K562 (cell line): ENCODE data around the gene SRRT. TPM values are rescaled to one million over a fixed set of nuclear protein-coding genes. Genes with fewer than 3 reads are reported as not detected.

Experiments
- CHD2 ChIP-seq: IDR thresholded peaks from 2 replicates; pipeline ENCODE4 v1.6.1; 2011; ENCODE audit warnings: low read depth, low read length
- CREB1 ChIP-seq, 2 experiments: sonication (generic) in 1 of 2; formaldehyde crosslinking in 1 of 2; IDR thresholded peaks; 2 replicates each; pipeline versions ENCODE4 v1.6.1 to v1.8.0; 2012 to 2022; ENCODE audit warnings: inconsistent platforms in 1 of 2, mild to moderate bottlenecking in 1 of 2, missing genetic modification reagents in 1 of 2, moderate library complexity in 1 of 2
- DLX4 ChIP-seq: fragments of 250-450 bp; sonication (Bioruptor Pico); IDR thresholded peaks from 2 replicates; pipeline ENCODE4 v1.6.1; 2021; ENCODE audit warnings: mild to moderate bottlenecking
- FOXK2 ChIP-seq, 2 experiments: fragments of 450-650 bp; IDR thresholded peaks in 1 of 2; conservative IDR thresholded peaks in 1 of 2; 2 replicates each; pipeline ENCODE4 v1.6.1; 2016; ENCODE audit warnings: low read depth in 2 of 2, mild to moderate bottlenecking in 1 of 2
- MAFK ChIP-seq: IDR thresholded peaks from 2 replicates; pipeline ENCODE4 v1.6.1; 2011; ENCODE audit warnings: low read length, improper control_type of control experiment
- MITF ChIP-seq: IDR thresholded peaks from 2 replicates; pipeline ENCODE4 v1.6.1; 2014; ENCODE audit warnings: antibody characterized with exemption
- PHF20 ChIP-seq: fragments of 450-650 bp; IDR thresholded peaks from 2 replicates; pipeline ENCODE4 v1.6.1; 2018; ENCODE audit not compliant: partially characterized antibody
- PHF21A ChIP-seq: fragments of 450-650 bp; IDR thresholded peaks from 2 replicates; pipeline ENCODE4 v1.6.1; 2017; ENCODE audit warnings: low read depth, borderline replicate concordance
- PPARD ChIP-seq: fragments of 250-450 bp; sonication (Bioruptor Pico); IDR thresholded peaks from 2 replicates; pipeline ENCODE4 v1.8.0; 2022; ENCODE audit warnings: inconsistent platforms, mild to moderate bottlenecking, moderate library complexity
- RB1 ChIP-seq: fragments of 450-650 bp; IDR thresholded peaks from 2 replicates; pipeline ENCODE4 v1.6.1; 2017; ENCODE audit warnings: low read depth, mild to moderate bottlenecking
- SOX6 ChIP-seq: fragments of 450-650 bp; IDR thresholded peaks from 2 replicates; pipeline ENCODE4 v1.6.1; 2014; ENCODE audit warnings: mild to moderate bottlenecking
- TSHZ1 ChIP-seq: fragments of 250-450 bp; sonication (Bioruptor Pico); IDR thresholded peaks from 2 replicates; pipeline ENCODE4 v1.4.0; 2020; ENCODE audit warnings: mild to moderate bottlenecking, moderate library complexity
- ZBTB1 ChIP-seq: sonication (generic); formaldehyde crosslinking; IDR thresholded peaks from 2 replicates; pipeline ENCODE4 v1.8.1; 2023; ENCODE audit warnings: missing genetic modification reagents, low read depth, mild to moderate bottlenecking, borderline replicate concordance
- ZBTB43 ChIP-seq: sonication (generic); formaldehyde crosslinking; IDR thresholded peaks from 2 replicates; pipeline ENCODE4 v1.8.0; 2023; ENCODE audit warnings: mild to moderate bottlenecking, missing genetic modification reagents
- ZNF24 ChIP-seq: fragments of 450-650 bp; IDR thresholded peaks from 2 replicates; pipeline ENCODE4 v1.6.1; 2016
- ZNF707 ChIP-seq: fragments of 250-450 bp; sonication (Bioruptor Pico); conservative IDR thresholded peaks from 2 replicates; pipeline ENCODE4 v1.8.0; 2022; ENCODE audit warnings: inconsistent platforms, mild to moderate bottlenecking, moderate library complexity
- polyA plus RNA-seq, 8 experiments: library from polyadenylated mRNA; depleted of rRNA in 4 of 8; stranded (reverse) in 5 of 8; unstranded in 3 of 8; fragments of >200 nt; fragmentation: Nextera tagmentation in 2 of 8; fragmentation: Illumina TruSeq in 1 of 8; extraction: Ambion mirVana in 2 of 8; extraction: Trizol in 1 of 8; gene quantifications; 2 replicates each; pipeline versions ENCODE4 v1.2.1 to v1.2.3, GENCODE V29; 2011 to 2014; ENCODE audit warnings: inconsistent platforms in 1 of 8, missing spikeins in 1 of 8
- total RNA-seq, 7 experiments: library from RNA; depleted of rRNA in 6 of 7; stranded (reverse); fragments of >200 nt in 6 of 7; fragmentation: Illumina TruSeq in 2 of 7; extraction: Trizol in 2 of 7; gene quantifications; 2 replicates each; pipeline versions ENCODE4 v1.2.1 to v1.2.3, GENCODE V29; 2011 to 2021; ENCODE audit warnings: low replicate concordance in 1 of 7
- TF ChIP-seq, protein P1 (sequence below): sonication (generic); formaldehyde crosslinking; IDR thresholded peaks from 2 replicates; pipeline ENCODE4 v1.8.1; 2023; ENCODE audit warnings: mild to moderate bottlenecking, missing genetic modification reagents

The SRRT gene
- total and polyA plus RNA-seq, 9 of the 15 experiments (the other 6 are each of a cell fraction or from before 2014, with no cell fraction given), result 10.3 to 263 (median 84.4) TPM

DNA sequence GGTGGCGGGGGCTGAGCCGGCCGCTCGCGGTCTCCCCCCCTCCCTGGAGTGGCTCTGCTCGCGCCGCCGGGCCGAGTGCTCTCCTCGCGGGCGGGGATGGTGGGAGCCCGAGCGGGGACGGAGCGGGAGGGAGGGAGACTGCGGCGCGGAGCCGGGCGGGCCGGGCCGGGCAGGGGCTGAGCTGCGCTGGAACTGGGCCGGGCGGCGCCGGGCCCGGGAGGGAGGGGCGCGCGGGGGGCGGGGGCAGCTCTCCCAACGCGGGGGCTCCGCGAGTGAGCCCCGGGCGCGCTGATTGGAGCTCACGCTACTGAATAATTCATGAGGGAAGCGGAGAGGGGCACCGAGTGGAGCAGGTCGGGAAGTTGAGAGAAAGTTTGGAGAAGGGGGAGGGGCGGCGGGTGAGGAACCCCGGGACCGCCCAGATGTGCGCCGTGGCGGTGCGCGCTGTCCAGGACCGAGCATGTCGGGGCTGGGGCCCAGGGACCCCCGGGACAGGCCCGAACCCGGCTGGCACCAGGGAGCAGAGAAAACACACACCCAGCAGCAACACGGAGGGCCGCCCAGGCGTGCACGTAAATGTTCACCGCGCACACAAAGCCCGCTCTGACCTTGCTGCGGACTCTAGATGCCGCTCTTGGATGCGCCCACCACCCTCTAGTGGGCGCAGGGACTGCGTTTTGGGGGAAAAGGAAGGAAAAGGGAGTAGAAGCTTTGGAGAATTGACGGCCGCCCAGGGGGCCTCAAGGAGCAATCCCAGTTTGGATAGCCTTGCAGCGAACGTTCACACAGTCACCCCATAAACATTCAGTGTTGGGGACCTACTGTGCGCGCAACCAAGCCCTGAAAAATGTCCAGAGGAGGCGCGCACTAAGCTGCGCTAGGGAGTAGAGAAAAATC lies 47.3 kb upstream of the SRRT start, which contains the start of gene EPHB4 (continued):
- TF ChIP-seq, protein P1, sequence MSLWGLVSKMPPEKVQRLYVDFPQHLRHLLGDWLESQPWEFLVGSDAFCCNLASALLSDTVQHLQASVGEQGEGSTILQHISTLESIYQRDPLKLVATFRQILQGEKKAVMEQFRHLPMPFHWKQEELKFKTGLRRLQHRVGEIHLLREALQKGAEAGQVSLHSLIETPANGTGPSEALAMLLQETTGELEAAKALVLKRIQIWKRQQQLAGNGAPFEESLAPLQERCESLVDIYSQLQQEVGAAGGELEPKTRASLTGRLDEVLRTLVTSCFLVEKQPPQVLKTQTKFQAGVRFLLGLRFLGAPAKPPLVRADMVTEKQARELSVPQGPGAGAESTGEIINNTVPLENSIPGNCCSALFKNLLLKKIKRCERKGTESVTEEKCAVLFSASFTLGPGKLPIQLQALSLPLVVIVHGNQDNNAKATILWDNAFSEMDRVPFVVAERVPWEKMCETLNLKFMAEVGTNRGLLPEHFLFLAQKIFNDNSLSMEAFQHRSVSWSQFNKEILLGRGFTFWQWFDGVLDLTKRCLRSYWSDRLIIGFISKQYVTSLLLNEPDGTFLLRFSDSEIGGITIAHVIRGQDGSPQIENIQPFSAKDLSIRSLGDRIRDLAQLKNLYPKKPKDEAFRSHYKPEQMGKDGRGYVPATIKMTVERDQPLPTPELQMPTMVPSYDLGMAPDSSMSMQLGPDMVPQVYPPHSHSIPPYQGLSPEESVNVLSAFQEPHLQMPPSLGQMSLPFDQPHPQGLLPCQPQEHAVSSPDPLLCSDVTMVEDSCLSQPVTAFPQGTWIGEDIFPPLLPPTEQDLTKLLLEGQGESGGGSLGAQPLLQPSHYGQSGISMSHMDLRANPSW (CRISPR knock-in tag), result no peak
- TF ChIP-seq TSHZ1 (no peak), PPARD (CRISPR knock-in tag) (no peak), ZNF707 (no peak), MAFK (no peak), FOXK2 (conservative IDR thresholded peaks at IDR 0.05 in 1 of 2, IDR thresholded peaks at IDR 0.05 in 1 of 2; ENCODE audit: low read depth in 2 of 2) (peak; percentile 65 to 66; a peak in 2 of 4 replicates), ZBTB1 (CRISPR knock-in tag) (peak; percentile 69), ZBTB43 (CRISPR knock-in tag) (0 out of 2 replicates have a peak, but pooled peaks have one; percentile 57), PHF20 (peak; percentile 21), SOX6 (peak; percentile 19; the same call in 1 of the 2 replicates), MITF (no peak), PHF21A (0 out of 2 replicates have a peak, but pooled peaks have one; percentile 69), CREB1 (IDR thresholded peaks at IDR 0.05) (0 out of 2 replicates have a peak, but pooled peaks have one; percentile 14), CREB1 (CRISPR knock-in tag; IDR thresholded peaks at IDR 0.05) (no peak; the same call in 1 of the 2 replicates), DLX4 (CRISPR knock-in tag) (no peak), RB1 (peak; percentile 85), ZNF24 (peak; percentile 18; the same call in 1 of the 2 replicates), CHD2 (0 out of 2 replicates have a peak, but pooled peaks have one; percentile 12)
